OCI-LY7 (cell line): ENCODE measurements around the gene STARD3.

Experiments
- CTCF ChIP-seq: fragments of 200-600 bp; sonication (generic); conservative IDR thresholded peaks from 2 replicates; pipeline ENCODE4 v1.5.1; 2014; ENCODE audit warnings: mild to moderate bottlenecking, antibody characterized with exemption, low read length, moderate library complexity, mixed read lengths
- EZH2phosphoT487 ChIP-seq: fragments of 200-600 bp; sonication (generic); IDR thresholded peaks from 2 replicates; pipeline ENCODE4 v1.6.1; 2018; ENCODE audit warnings: low read depth, borderline replicate concordance, mild to moderate bottlenecking, mixed run types, antibody characterized with exemption, low read length, moderate library complexity, mixed read lengths

DNA sequence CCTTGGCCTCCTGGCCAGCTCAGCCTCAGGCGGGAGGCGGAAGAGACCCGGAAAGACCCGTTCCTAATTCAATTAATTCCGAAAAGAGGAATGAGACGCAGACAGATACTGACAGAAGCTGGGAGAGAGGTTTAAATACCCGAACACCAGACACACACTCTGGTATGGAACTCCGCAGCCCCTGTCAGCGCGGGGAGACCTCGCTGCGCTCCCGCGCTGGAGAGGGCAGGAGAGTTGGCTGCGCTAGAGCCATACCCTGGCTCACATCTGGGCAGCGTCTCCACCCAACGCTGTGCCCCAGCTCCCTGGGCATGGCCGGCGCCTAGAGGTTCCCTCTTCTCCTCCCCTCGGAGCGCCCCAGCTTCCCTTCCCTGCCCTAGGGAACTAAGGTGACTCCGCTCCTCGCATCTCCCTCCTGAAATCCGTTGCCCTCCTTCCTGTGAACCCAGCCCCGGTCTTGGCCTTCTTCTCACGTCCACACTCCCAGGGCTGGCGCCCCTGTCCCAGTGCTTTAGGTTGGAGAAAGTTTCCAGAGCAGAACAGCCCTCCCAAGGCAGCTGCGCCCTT, 37.2 kb upstream of the STARD3 start:
- TF ChIP-seq CTCF (no peak), EZH2phosphoT487 (no peak)
